ENCODE measurements around the gene GPR107. TPM values are rescaled to one million over a fixed set of nuclear protein-coding genes. Genes with fewer than 3 reads are reported as not detected.

The GPR107 gene
- total and polyA plus RNA-seq, 2 experiments from 2014 or later = 10.6 to 25.6 TPM

DNA sequence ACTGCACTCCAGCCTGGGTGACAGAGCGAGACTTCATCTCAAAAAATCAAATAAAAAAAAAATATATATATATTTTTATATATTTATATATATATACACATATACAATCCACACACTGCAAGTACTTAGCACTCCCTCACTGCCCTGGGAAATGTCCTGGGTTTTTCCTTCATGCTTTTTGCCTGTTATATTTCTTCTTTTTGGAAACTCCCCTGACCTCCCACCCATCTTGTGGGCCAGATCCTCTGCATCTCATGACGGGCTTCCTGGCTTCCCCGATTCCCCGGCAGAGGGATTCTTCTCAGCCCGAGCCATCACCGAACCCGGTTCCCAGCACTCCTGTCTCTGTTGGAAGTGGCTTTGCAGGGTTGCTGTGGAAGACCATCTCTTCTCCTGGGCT is 79.0 kb downstream of the GPR107 start:
- Histone ChIP-seq H3K9me3 (ENCODE audit: low read depth) (no peaks in the 10 kb centered on the region), H4K20me1 (ENCODE audit: insufficient read depth, poor library complexity, severe bottlenecking) (no peaks in the 10 kb centered on the region), H3K4me3 (no peak overlapping the region), H2AFZ (no peak overlapping the region), H3K27me3 (no peaks in the 10 kb centered on the region), H3K27ac (no peak overlapping the region), H3K36me3 (replicated peaks; ENCODE audit: insufficient read depth, low read depth) (no peaks in the 10 kb centered on the region), H3K4me2 (no peak overlapping the region), H3K79me2 (no peaks in the 10 kb centered on the region), H3K4me1 (ENCODE audit: insufficient read depth) (peaks cover 12% of the 10 kb centered on the region), H3K9me2 (replicated peaks; ENCODE audit: insufficient read depth) (no peaks in the 10 kb centered on the region)
- WGBS (ENCODE audit: low lambda C conversion rate, missing lambda C conversion rate) = 96% methylated on average over 7 of the region's 7 CpGs
- no peak for DNase-seq (ENCODE audit: low spot score)
- TF ChIP-seq, protein P1, sequence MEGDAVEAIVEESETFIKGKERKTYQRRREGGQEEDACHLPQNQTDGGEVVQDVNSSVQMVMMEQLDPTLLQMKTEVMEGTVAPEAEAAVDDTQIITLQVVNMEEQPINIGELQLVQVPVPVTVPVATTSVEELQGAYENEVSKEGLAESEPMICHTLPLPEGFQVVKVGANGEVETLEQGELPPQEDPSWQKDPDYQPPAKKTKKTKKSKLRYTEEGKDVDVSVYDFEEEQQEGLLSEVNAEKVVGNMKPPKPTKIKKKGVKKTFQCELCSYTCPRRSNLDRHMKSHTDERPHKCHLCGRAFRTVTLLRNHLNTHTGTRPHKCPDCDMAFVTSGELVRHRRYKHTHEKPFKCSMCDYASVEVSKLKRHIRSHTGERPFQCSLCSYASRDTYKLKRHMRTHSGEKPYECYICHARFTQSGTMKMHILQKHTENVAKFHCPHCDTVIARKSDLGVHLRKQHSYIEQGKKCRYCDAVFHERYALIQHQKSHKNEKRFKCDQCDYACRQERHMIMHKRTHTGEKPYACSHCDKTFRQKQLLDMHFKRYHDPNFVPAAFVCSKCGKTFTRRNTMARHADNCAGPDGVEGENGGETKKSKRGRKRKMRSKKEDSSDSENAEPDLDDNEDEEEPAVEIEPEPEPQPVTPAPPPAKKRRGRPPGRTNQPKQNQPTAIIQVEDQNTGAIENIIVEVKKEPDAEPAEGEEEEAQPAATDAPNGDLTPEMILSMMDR (IDR thresholded peaks at IDR 0.05; ENCODE audit: poor library complexity) = no peak
- TF ChIP-seq EZH2phosphoT487 (IDR thresholded peaks at IDR 0.05; ENCODE audit: low read depth, severe bottlenecking, unreplicated experiment) = no peak
- no peak for TF ChIP-seq EZH2 (IDR thresholded peaks at IDR 0.05; ENCODE audit: borderline replicate concordance)

- H4K20me1 ChIP-seq (ENCODE audit: insufficient read depth, poor library complexity, severe bottlenecking) = no peaks in the 10 kb centered on the region
- no peaks in the 10 kb centered on the region for H3K27me3 ChIP-seq
- H3K27ac ChIP-seq = peak overlapping the region; percentile 12
- no peak for DNase-seq (ENCODE audit: low spot score)
- 91% methylated on average over 15 of the region's 15 CpGs for WGBS (ENCODE audit: low lambda C conversion rate, missing lambda C conversion rate)
- no peaks in the 10 kb centered on the region for H3K9me2 ChIP-seq (replicated peaks; ENCODE audit: insufficient read depth)
- no peaks in the 10 kb centered on the region for H3K79me2 ChIP-seq
- TF ChIP-seq, protein P1 (IDR thresholded peaks at IDR 0.05; ENCODE audit: poor library complexity) = no peak
- TF ChIP-seq EZH2phosphoT487 (IDR thresholded peaks at IDR 0.05; ENCODE audit: low read depth, severe bottlenecking, unreplicated experiment) = no peak
- no peak for TF ChIP-seq EZH2 (IDR thresholded peaks at IDR 0.05; ENCODE audit: borderline replicate concordance)
- H2AFZ ChIP-seq = no peak overlapping the region
- no peaks in the 10 kb centered on the region for H3K9me3 ChIP-seq (ENCODE audit: low read depth)
- no peaks in the 10 kb centered on the region for H3K36me3 ChIP-seq (replicated peaks; ENCODE audit: insufficient read depth, low read depth)
- no peak overlapping the region for H3K4me3 ChIP-seq
- no peak overlapping the region for H3K4me2 ChIP-seq
- peaks cover 12% of the 10 kb centered on the region for H3K4me1 ChIP-seq (ENCODE audit: insufficient read depth)
Measured at GRCh38 chr9:130137081-130137640, 83.5 kb downstream of the GPR107 start.

DNA sequence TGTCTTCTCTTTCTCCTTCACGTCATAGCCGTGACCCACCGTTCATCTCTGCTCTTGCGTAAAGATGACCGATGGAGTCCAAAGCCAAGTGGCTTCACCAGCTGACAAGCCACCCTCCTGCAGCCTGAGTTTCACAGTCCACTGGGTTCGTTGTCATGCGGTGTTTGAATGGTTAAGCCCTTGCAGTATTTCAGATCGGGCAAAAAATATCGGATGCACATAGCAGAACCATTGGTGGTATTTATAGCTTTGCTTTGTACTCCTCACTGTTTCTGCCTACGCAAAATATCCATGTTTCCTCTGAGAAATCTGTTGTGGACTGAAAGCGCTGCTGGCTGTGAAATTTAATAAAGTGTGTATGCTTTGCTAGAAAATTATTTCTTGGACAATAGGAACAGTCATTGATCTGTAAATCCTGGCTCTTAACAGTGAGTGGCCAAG is 84.0 kb downstream of the GPR107 start:
- peaks cover 12% of the 10 kb centered on the region for H3K4me1 ChIP-seq (ENCODE audit: insufficient read depth)
- H3K79me2 ChIP-seq = no peaks in the 10 kb centered on the region
- H4K20me1 ChIP-seq (ENCODE audit: insufficient read depth, poor library complexity, severe bottlenecking) = no peaks in the 10 kb centered on the region
- WGBS (ENCODE audit: low lambda C conversion rate, missing lambda C conversion rate) = 90% methylated on average over 11 of the region's 11 CpGs
- H3K9me2 ChIP-seq (replicated peaks; ENCODE audit: insufficient read depth) = no peaks in the 10 kb centered on the region
- no peak overlapping the region for H3K4me2 ChIP-seq
- H3K4me3 ChIP-seq = no peak overlapping the region
- no peak for DNase-seq (ENCODE audit: low spot score)
- peak overlapping the region; percentile 12 for H3K27ac ChIP-seq
- TF ChIP-seq EZH2 (IDR thresholded peaks at IDR 0.05; ENCODE audit: borderline replicate concordance) = no peak
- TF ChIP-seq, protein P1 (IDR thresholded peaks at IDR 0.05; ENCODE audit: poor library complexity) = no peak
- no peaks in the 10 kb centered on the region for H3K9me3 ChIP-seq (ENCODE audit: low read depth)
- no peaks in the 10 kb centered on the region for H3K27me3 ChIP-seq
- no peak overlapping the region for H2AFZ ChIP-seq
- no peaks in the 10 kb centered on the region for H3K36me3 ChIP-seq (replicated peaks; ENCODE audit: insufficient read depth, low read depth)

All from hepatocyte (in vitro differentiated cells).